Osteocyte (in vitro differentiated cells): ENCODE results near the gene TH. TPM values are rescaled to one million over a fixed set of nuclear protein-coding genes. Genes with fewer than 3 reads are reported as not detected.

ENCODE experiments used
- DNase-seq: peaks from one replicate; pipeline ENCODE4 v3.0.0; 2021; ENCODE audit warnings: mixed read lengths; ENCODE audit not compliant: unreplicated experiment; ENCODE audit errors: extremely low spot score
- H3K27ac Mint-ChIP-seq: one replicate; pipeline ENCODE4 v1.8.0; 2021; ENCODE audit warnings: mild to moderate bottlenecking, mixed read lengths; ENCODE audit not compliant: unreplicated experiment
- H3K27me3 Mint-ChIP-seq: one replicate; pipeline ENCODE4 v1.8.0; 2021; ENCODE audit warnings: mixed read lengths; ENCODE audit not compliant: unreplicated experiment
- H3K36me3 Mint-ChIP-seq: one replicate; pipeline ENCODE4 v1.8.0; 2021; ENCODE audit warnings: mixed read lengths; ENCODE audit not compliant: unreplicated experiment
- H3K4me1 Mint-ChIP-seq: one replicate; pipeline ENCODE4 v1.8.0; 2021; ENCODE audit warnings: mixed read lengths; ENCODE audit not compliant: unreplicated experiment
- H3K4me3 Mint-ChIP-seq: one replicate; pipeline ENCODE4 v1.8.0; 2021; ENCODE audit warnings: mild to moderate bottlenecking, moderate library complexity, mixed read lengths; ENCODE audit not compliant: unreplicated experiment
- H3K9me3 Mint-ChIP-seq: one replicate; pipeline ENCODE4 v1.8.0; 2021; ENCODE audit warnings: mixed read lengths; ENCODE audit not compliant: unreplicated experiment
- total RNA-seq: library from RNA; stranded (reverse); gene quantifications from 2 replicates; pipeline ENCODE4 v1.2.1, GENCODE V29; 2021
- TF ChIP-seq, protein P1 (sequence below): fragments of 200-600 bp; sonication (generic); IDR thresholded peaks from 2 replicates; pipeline ENCODE4 v1.5.0; 2021; ENCODE audit warnings: antibody characterized with exemption, mild to moderate bottlenecking, moderate library complexity

Gene TH
- total RNA-seq, 1 donor from 2014 or later, result 0.75 TPM

GRCh38 chr11:2208691-2209369 lies 37.2 kb upstream of the TH start:
- no peak overlapping the region for H3K27ac Mint-ChIP-seq
- no peaks in the 10 kb centered on the region for H3K36me3 Mint-ChIP-seq
- H3K27me3 Mint-ChIP-seq, result peaks cover 20% of the 10 kb centered on the region
- DNase-seq, result peak; percentile 84
- H3K4me3 Mint-ChIP-seq, result no peak overlapping the region
- TF ChIP-seq, protein P1, sequence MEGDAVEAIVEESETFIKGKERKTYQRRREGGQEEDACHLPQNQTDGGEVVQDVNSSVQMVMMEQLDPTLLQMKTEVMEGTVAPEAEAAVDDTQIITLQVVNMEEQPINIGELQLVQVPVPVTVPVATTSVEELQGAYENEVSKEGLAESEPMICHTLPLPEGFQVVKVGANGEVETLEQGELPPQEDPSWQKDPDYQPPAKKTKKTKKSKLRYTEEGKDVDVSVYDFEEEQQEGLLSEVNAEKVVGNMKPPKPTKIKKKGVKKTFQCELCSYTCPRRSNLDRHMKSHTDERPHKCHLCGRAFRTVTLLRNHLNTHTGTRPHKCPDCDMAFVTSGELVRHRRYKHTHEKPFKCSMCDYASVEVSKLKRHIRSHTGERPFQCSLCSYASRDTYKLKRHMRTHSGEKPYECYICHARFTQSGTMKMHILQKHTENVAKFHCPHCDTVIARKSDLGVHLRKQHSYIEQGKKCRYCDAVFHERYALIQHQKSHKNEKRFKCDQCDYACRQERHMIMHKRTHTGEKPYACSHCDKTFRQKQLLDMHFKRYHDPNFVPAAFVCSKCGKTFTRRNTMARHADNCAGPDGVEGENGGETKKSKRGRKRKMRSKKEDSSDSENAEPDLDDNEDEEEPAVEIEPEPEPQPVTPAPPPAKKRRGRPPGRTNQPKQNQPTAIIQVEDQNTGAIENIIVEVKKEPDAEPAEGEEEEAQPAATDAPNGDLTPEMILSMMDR, result no peak
- peaks cover 10% of the 10 kb centered on the region for H3K4me1 Mint-ChIP-seq
- H3K9me3 Mint-ChIP-seq, result no peaks in the 10 kb centered on the region

- H3K27ac Mint-ChIP-seq, result no peak overlapping the region
Observed at GRCh38 chr11:2207773-2208621, 36.4 kb upstream of the TH start.

DNA sequence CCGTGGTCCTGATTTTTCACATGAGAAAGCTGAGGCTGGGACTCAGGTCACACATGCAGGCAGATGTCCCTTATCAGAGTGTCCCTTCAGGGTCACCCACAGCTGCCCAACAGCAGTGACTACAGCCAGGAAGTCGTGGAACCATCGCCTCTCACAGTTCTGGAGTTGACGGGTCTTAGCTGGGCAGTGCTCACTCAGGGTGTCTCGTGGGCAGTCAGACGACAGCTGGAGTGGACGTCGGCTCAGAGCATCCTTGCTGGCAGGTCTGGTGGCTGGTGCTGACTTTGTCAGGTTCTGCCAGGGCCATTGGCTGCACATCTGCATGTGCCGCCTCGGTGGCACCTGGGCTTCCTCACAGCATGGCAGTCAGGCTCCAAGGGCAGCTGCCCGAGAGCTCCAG lies 35.6 kb upstream of the TH start:
- Mint-ChIP-seq H3K27me3 (peaks cover 11% of the 10 kb centered on the region), H3K27ac (no peak overlapping the region), H3K4me1 (peaks cover 1% of the 10 kb centered on the region), H3K4me3 (no peak overlapping the region), H3K9me3 (no peaks in the 10 kb centered on the region), H3K36me3 (no peaks in the 10 kb centered on the region)
- DNase-seq, result peak; percentile 77
- TF ChIP-seq, protein P1, result no peak

More at GRCh38 chr11:2207773-2208621, 36.4 kb upstream of the TH start:
- TF ChIP-seq, protein P1, result no peak
- no peak overlapping the region for H3K4me3 Mint-ChIP-seq
- H3K4me1 Mint-ChIP-seq, result peaks cover 3% of the 10 kb centered on the region
- no peaks in the 10 kb centered on the region for H3K9me3 Mint-ChIP-seq
- H3K36me3 Mint-ChIP-seq, result no peaks in the 10 kb centered on the region
- peaks cover 14% of the 10 kb centered on the region for H3K27me3 Mint-ChIP-seq
- DNase-seq, result peak; percentile 75

- Mint-ChIP-seq H3K27me3 (peaks cover 15% of the 10 kb centered on the region), H3K4me3 (no peak overlapping the region), H3K9me3 (no peaks in the 10 kb centered on the region), H3K36me3 (no peaks in the 10 kb centered on the region), H3K4me1 (peaks cover under 1% of the 10 kb centered on the region), H3K27ac (no peak overlapping the region)
- peak; percentile 68 for DNase-seq
- TF ChIP-seq, protein P1, result no peak
Observed at GRCh38 chr11:2205981-2206690, 34.5 kb upstream of the TH start.
